HCT116 (cell line): ENCODE results near the gene TLL2. TPM values are rescaled to one million over a fixed set of nuclear protein-coding genes. Genes with fewer than 3 reads are reported as not detected.

ENCODE experiments used
- ATAC-seq: fragments of 200-7000 bp; cut with Tn5 transposase; 2 replicates; pipeline ENCODE4 v1.9.1; 2020; ENCODE audit warnings: mild to moderate bottlenecking, moderate library complexity
- BruUV-seq: library from RNA; stranded (reverse); fragments of 400-500 nt; replicated peaks from 2 replicates; lab custom pipeline; 2021; lab: Mats Ljungman, UMichigan
- CTCF ChIA-PET: fragments of 300-600 bp; sonication (Branson Sonifier 250); formaldehyde crosslinking; loops from one replicate; lab custom pipeline; 2021; ENCODE audit warnings: antibody characterized with exemption; lab: Charles Lee
- POLR2A ChIA-PET: fragments of 300-600, 350-600 bp; sonication (Branson Sonifier 250); formaldehyde crosslinking; loops from one replicate; lab custom pipeline; 2021; ENCODE audit warnings: antibody characterized with exemption; lab: Charles Lee
- RAD21 ChIA-PET, 2 experiments: fragments of 300-600 bp; sonication (Branson Sonifier 250); formaldehyde crosslinking; loops; one replicate each; lab custom pipeline; 2023; ENCODE audit warnings: low total read pairs in 2 of 2; ENCODE audit not compliant: uncharacterized antibody in 2 of 2, unreplicated experiment in 2 of 2, low non-redundant PET in 1 of 2; lab: Charles Lee
- DNase-seq: peaks from one replicate; pipeline ENCODE4 v3.0.0-alpha.2; 2010; ENCODE audit warnings: low read depth, low spot score
- H2AFZ ChIP-seq: fragments of 200-600 bp; shearing (Covaris generic), sonication (generic); 2 replicates; pipeline ENCODE4 v1.6.1; 2017; ENCODE audit warnings: low read depth, mixed run types, mixed read lengths, antibody characterized with exemption, low read length; ENCODE audit not compliant: poor library complexity, severe bottlenecking
- H3K27ac ChIP-seq: 2 replicates; pipeline ENCODE4 v1.5.1; 2012; ENCODE audit warnings: low read depth, low read length
- H3K27me3 ChIP-seq: fragments of 200-600 bp; sonication (generic); 2 replicates; pipeline ENCODE4 v1.6.1; 2016; ENCODE audit warnings: mixed run types, low read length, mixed read lengths; ENCODE audit not compliant: insufficient read depth
- H3K36me3 ChIP-seq, 2 experiments: fragments of 200-500 bp in 1 of 2; fragments of 200-600 bp in 1 of 2; sonication (Bioruptor generic) in 1 of 2; sonication (generic) in 1 of 2; 2 replicates each; pipeline versions ENCODE4 v1.5.1 to v1.6.1; 2014 to 2016; ENCODE audit warnings: low read length in 2 of 2, inconsistent platforms in 1 of 2, mixed read lengths in 1 of 2, mixed run types in 1 of 2; ENCODE audit not compliant: insufficient read depth in 2 of 2, control insufficient read depth in 1 of 2
- H3K4me1 ChIP-seq, 2 experiments: fragments of 200-600 bp in 1 of 2; sonication (generic) in 1 of 2; 2 replicates each; pipeline versions ENCODE4 v1.5.1 to v1.6.1; 2012 to 2017; ENCODE audit warnings: low read length in 2 of 2, inconsistent platforms in 1 of 2, mild to moderate bottlenecking in 1 of 2, mixed read lengths in 1 of 2, mixed run types in 1 of 2, moderate library complexity in 1 of 2; ENCODE audit not compliant: insufficient read depth in 2 of 2, control insufficient read depth in 1 of 2
- H3K4me2 ChIP-seq: fragments of 200-600 bp; sonication (generic); 2 replicates; pipeline ENCODE4 v1.6.1; 2017; ENCODE audit warnings: mixed run types, low read length, mixed read lengths
- H3K4me3 ChIP-seq, 2 experiments: fragments of 200-600 bp in 1 of 2; sonication (generic) in 1 of 2; replicated peaks in 1 of 2; 2 replicates each; pipeline ENCODE4 v1.5.1; 2011 to 2016; ENCODE audit warnings: low read length in 2 of 2, control low read depth in 1 of 2, low read depth in 1 of 2, mild to moderate bottlenecking in 1 of 2, mixed read lengths in 1 of 2, mixed run types in 1 of 2
- H3K79me2 ChIP-seq: fragments of 200-600 bp; sonication (generic); 2 replicates; pipeline ENCODE4 v1.6.1; 2017; ENCODE audit warnings: mild to moderate bottlenecking, mixed run types, low read length, moderate library complexity, mixed read lengths; ENCODE audit not compliant: insufficient read depth
- H3K9ac ChIP-seq: fragments of 200-600 bp; sonication (generic); 2 replicates; pipeline ENCODE4 v1.6.1; 2016; ENCODE audit warnings: low read length, mixed read lengths
- H3K9me2 ChIP-seq: fragments of 200-600 bp; sonication (generic), shearing (Covaris generic); 2 replicates; pipeline ENCODE4 v1.6.1; 2017; ENCODE audit warnings: mixed run types, mild to moderate bottlenecking, moderate library complexity; ENCODE audit not compliant: insufficient read depth
- H3K9me3 ChIP-seq, 2 experiments: fragments of 200-500 bp in 1 of 2; fragments of 200-600 bp in 1 of 2; sonication (Bioruptor generic) in 1 of 2; sonication (generic) in 1 of 2; 2 replicates each; pipeline ENCODE4 v1.6.1; 2014 to 2017; ENCODE audit warnings: low read length in 2 of 2, mixed read lengths in 2 of 2, inconsistent platforms in 1 of 2, low read depth in 1 of 2, mild to moderate bottlenecking in 1 of 2, mixed run types in 1 of 2, moderate library complexity in 1 of 2; ENCODE audit not compliant: control insufficient read depth in 1 of 2, insufficient read depth in 1 of 2
- H4K20me1 ChIP-seq: fragments of 200-600 bp; sonication (generic), shearing (Covaris generic); 2 replicates; pipeline ENCODE4 v1.6.1; 2017; ENCODE audit warnings: mixed run types, mild to moderate bottlenecking, moderate library complexity; ENCODE audit not compliant: insufficient read depth
- EZH2phosphoT487 ChIP-seq: fragments of 200-600 bp; IDR thresholded peaks from 2 replicates; pipeline ENCODE4 v1.6.1; 2018; ENCODE audit warnings: antibody characterized with exemption, borderline replicate concordance
- JUND ChIP-seq: IDR thresholded peaks from 2 replicates; pipeline ENCODE4 v1.6.1; 2012
- POLR2A ChIP-seq: IDR thresholded peaks from 2 replicates; pipeline ENCODE4 v1.7.0; 2011; ENCODE audit warnings: borderline replicate concordance; ENCODE audit not compliant: insufficient read depth, insufficient read length; ENCODE audit errors: extremely low read depth
- SP1 ChIP-seq: IDR thresholded peaks from 2 replicates; pipeline ENCODE4 v1.6.1; 2012; ENCODE audit warnings: low read depth
- TCF7L2 ChIP-seq: IDR thresholded peaks from 2 replicates; pipeline ENCODE4 v1.7.0; 2011; ENCODE audit warnings: borderline replicate concordance, inconsistent platforms; ENCODE audit not compliant: insufficient read depth, insufficient read length; ENCODE audit errors: extremely low read depth
- YY1 ChIP-seq: IDR thresholded peaks from 2 replicates; pipeline ENCODE4 v1.6.1; 2011; ENCODE audit warnings: low read length, low read depth, moderate library complexity, mild to moderate bottlenecking; ENCODE audit not compliant: insufficient replicate concordance; ENCODE audit errors: extremely low read depth
- intact Hi-C: fragments of 100-400 bp; cut with micrococcal nuclease; formaldehyde crosslinking; loops from 2 replicates; pipeline ENCODE4 v1.10.0; 2022
- total RNA-seq: library from RNA; stranded (reverse); gene quantifications from one replicate; pipeline ENCODE4 v1.2.1, GENCODE V29; 2021; ENCODE audit not compliant: unreplicated experiment
- TF ChIP-seq, protein P1 (sequence below), 3 experiments: fragments of 200-600 bp in 1 of 3; sonication (generic) in 1 of 3; IDR thresholded peaks in 2 of 3; conservative IDR thresholded peaks in 1 of 3; 2 replicates each; pipeline ENCODE4 v1.5.1; 2012 to 2017; ENCODE audit warnings: low read depth in 2 of 3, low read length in 2 of 3, antibody characterized with exemption in 1 of 3, borderline replicate concordance in 1 of 3, control low read depth in 1 of 3, mild to moderate bottlenecking in 1 of 3, mixed read lengths in 1 of 3, mixed run types in 1 of 3, moderate library complexity in 1 of 3; ENCODE audit not compliant: insufficient read depth in 1 of 3
- TF ChIP-seq, protein P2 (sequence below): IDR thresholded peaks from 2 replicates; pipeline ENCODE4 v1.6.1; 2012
- TF ChIP-seq, protein P3 (sequence below): IDR thresholded peaks from 2 replicates; pipeline ENCODE4 v1.6.1; 2012; ENCODE audit warnings: low read depth

TLL2 gene
- total RNA-seq, 1 experiment from 2014 or later: 1.3 TPM

DNA sequence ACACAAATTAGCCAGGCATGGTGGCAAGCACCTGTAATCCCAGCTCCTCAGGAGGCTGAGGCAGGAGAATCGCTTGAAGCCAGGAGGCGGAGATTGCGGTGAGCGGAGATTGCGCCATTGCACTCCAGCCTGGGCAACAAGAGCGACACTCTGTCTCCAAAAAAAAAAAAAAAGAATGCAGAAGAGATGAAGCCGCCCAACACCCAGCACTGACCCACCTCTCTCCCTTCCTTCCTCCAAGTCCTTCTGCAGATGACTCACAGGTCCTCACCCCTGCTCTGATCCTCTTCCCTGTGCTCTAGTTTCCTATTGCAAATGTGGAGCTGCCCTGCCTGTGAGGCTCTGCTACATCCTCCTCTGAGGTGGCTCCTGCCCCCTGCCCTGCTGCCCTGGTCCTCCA lies 132.9 kb downstream of the TLL2 start:
- Histone ChIP-seq H3K79me2 (no peaks in the 10 kb centered on the region), H3K9me3 (no peaks in the 10 kb centered on the region), H3K4me2 (peak overlapping the region; percentile 17; the same call in 1 of the 2 replicates), H3K9ac (no peak overlapping the region), H3K4me1 (peaks cover 0 to 11% of the 10 kb centered on the region in 2 experiments; a peak in 3 of 4 replicates), H3K27me3 (no peaks in the 10 kb centered on the region), H3K9me2 (no peaks in the 10 kb centered on the region), H2AFZ (no peak overlapping the region), H3K4me3 (no peak overlapping the region)
- DNase-seq (no peak), ATAC-seq (no peak)
- ChIA-PET POLR2A (no interaction called here), CTCF (no interaction called here)
- no TSS peak for BruUV-seq
- intact Hi-C loops: loop anchor here (5.0 kb wide), 1 partner anchor 646 kb away; no protein-coding TSS in a partner anchor
- no peak for TF ChIP-seq TCF7L2
- TF ChIP-seq, protein P1, sequence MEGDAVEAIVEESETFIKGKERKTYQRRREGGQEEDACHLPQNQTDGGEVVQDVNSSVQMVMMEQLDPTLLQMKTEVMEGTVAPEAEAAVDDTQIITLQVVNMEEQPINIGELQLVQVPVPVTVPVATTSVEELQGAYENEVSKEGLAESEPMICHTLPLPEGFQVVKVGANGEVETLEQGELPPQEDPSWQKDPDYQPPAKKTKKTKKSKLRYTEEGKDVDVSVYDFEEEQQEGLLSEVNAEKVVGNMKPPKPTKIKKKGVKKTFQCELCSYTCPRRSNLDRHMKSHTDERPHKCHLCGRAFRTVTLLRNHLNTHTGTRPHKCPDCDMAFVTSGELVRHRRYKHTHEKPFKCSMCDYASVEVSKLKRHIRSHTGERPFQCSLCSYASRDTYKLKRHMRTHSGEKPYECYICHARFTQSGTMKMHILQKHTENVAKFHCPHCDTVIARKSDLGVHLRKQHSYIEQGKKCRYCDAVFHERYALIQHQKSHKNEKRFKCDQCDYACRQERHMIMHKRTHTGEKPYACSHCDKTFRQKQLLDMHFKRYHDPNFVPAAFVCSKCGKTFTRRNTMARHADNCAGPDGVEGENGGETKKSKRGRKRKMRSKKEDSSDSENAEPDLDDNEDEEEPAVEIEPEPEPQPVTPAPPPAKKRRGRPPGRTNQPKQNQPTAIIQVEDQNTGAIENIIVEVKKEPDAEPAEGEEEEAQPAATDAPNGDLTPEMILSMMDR (IDR thresholded peaks at IDR 0.05 in 2 of 3, conservative IDR thresholded peaks at IDR 0.05 in 1 of 3; ENCODE audit: borderline replicate concordance in 1 of 3, insufficient read depth in 1 of 3, low read depth in 2 of 3, low read length in 2 of 3): no peak
- TF ChIP-seq SP1: no peak
- TF ChIP-seq EZH2phosphoT487: no peak
- no peak for TF ChIP-seq YY1
- TF ChIP-seq POLR2A: no peak
- no peak for TF ChIP-seq JUND
- TF ChIP-seq, all 23 proteins: peak for 0
- Histone ChIP-seq H4K20me1 (no peaks in the 10 kb centered on the region), H3K27ac (no peak overlapping the region), H3K36me3 (no peaks in the 10 kb centered on the region)
- RAD21 ChIA-PET: no interaction called here

DNA sequence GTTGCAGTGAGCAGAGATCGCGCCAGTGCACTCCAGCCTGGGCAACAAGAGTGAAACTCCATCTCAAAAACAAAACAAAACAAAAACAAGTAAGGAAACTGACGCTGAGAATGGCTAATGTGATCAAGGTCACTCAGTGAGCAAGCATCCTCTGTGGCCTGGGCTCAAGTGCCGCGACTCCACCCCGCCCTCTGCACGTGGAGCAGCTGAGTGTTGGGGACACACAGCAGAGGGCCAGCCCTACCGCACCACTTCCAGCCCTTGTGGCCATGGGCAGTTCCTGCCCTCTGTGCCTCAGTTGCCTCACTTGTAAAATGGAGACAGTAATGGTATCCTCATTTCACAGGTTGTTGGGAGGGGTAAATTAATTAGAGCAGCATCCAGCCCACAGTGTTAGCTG lies 134.0 kb downstream of the TLL2 start:
- CTCF ChIA-PET: interaction anchor here (1.3 kb wide), 1 partner anchor 9 kb away, joined by 5 read pairs; no protein-coding TSS in a partner anchor
- no peak for ATAC-seq

More for the DNA sequence above, 134.0 kb downstream of the TLL2 start:
- no peak for DNase-seq
- POLR2A ChIA-PET: no interaction called here
- Histone ChIP-seq H4K20me1 (no peaks in the 10 kb centered on the region), H3K27me3 (no peaks in the 10 kb centered on the region), H3K4me3 (no peak overlapping the region), H3K9ac (no peak overlapping the region), H3K9me2 (no peaks in the 10 kb centered on the region), H3K36me3 (no peaks in the 10 kb centered on the region), H3K4me1 (peaks cover 0 to 21% of the 10 kb centered on the region in 2 experiments; a peak in 3 of 4 replicates), H3K79me2 (no peaks in the 10 kb centered on the region), H3K4me2 (no peak overlapping the region), H3K27ac (no peak overlapping the region), H2AFZ (no peak overlapping the region), H3K9me3 (no peaks in the 10 kb centered on the region)
- intact Hi-C loops: loop anchor here (5.0 to 10.0 kb wide), 3 partner anchors 265 to 648 kb away; partner anchors contain the start of gene LCOR
- BruUV-seq: no TSS peak
- RAD21 ChIA-PET: no interaction called here
- TF ChIP-seq, protein P2, sequence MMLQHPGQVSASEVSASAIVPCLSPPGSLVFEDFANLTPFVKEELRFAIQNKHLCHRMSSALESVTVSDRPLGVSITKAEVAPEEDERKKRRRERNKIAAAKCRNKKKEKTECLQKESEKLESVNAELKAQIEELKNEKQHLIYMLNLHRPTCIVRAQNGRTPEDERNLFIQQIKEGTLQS: no peak
- TF ChIP-seq, protein P3, sequence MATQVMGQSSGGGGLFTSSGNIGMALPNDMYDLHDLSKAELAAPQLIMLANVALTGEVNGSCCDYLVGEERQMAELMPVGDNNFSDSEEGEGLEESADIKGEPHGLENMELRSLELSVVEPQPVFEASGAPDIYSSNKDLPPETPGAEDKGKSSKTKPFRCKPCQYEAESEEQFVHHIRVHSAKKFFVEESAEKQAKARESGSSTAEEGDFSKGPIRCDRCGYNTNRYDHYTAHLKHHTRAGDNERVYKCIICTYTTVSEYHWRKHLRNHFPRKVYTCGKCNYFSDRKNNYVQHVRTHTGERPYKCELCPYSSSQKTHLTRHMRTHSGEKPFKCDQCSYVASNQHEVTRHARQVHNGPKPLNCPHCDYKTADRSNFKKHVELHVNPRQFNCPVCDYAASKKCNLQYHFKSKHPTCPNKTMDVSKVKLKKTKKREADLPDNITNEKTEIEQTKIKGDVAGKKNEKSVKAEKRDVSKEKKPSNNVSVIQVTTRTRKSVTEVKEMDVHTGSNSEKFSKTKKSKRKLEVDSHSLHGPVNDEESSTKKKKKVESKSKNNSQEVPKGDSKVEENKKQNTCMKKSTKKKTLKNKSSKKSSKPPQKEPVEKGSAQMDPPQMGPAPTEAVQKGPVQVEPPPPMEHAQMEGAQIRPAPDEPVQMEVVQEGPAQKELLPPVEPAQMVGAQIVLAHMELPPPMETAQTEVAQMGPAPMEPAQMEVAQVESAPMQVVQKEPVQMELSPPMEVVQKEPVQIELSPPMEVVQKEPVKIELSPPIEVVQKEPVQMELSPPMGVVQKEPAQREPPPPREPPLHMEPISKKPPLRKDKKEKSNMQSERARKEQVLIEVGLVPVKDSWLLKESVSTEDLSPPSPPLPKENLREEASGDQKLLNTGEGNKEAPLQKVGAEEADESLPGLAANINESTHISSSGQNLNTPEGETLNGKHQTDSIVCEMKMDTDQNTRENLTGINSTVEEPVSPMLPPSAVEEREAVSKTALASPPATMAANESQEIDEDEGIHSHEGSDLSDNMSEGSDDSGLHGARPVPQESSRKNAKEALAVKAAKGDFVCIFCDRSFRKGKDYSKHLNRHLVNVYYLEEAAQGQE: no peak
- no peak for TF ChIP-seq POLR2A
